Measurements from ENCODE around the gene TSEN2. TPM values are rescaled to one million over a fixed set of nuclear protein-coding genes. Genes with fewer than 3 reads are reported as not detected.

The TSEN2 gene
- 35.5 TPM for total RNA-seq (2021; ENCODE audit: unreplicated experiment)
- polyA plus RNA-seq (2012) = 16.1 and 21.7 TPM in 2 replicates
- Bru-seq, nascent RNA = percentile 94 among the genes with signal in this experiment
- percentile 74 among the genes with signal in this experiment for BruChase-seq, experiment 1, labeled RNA remaining after a 6-hour chase
- percentile 93 among the genes with signal in this experiment for BruChase-seq, experiment 2, labeled RNA remaining after a 2-hour chase
- long read RNA-seq, partial matches to known transcripts = 13 of 49 reads
- long read RNA-seq, other reads (novel, unspliced or antisense) = 33 of 49 reads

DNA sequence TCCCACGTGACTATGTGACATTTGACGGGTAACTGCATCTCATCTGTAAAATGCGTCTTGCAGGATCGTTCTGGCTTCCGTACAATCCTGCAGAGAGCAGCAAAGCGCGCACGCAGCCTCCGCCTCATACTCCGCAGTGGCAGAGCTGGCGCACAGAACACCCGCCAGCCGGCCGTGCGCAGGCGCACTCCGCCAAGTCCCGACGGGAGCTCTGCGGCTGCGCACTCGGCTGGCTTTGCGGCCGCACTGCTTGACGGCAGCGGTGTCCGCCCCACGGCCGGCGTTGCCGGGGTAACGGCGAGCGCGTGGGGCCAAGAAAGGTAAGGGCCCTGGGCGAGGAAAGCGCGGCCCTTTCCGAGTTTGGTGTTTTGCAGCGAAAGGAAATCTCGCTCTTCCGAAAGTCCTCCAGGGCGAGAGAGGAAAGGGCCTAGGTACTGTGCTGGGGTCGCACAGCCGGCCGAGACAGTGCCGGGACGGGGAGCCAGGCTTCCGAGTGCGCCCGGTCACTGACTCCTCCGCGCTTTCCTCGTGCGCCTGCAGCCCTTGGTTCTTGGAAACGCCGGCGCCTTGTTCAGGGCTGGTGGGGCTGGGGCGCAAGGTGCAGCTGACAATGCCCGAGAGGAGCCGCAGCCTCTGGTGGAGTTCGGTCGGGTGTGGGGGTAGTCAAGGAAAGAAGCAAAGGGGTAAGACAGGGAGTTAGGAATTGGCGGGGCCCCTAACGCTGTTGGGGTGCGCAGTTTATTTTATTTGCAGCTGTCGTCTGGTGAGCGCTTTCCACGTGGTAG is at the start of gene TSEN2:
Gene TSEN2, plus strand, starts transcription at position 283 of the 785 bp plus-strand sequence. CDS start 5,321 bp downstream, outside the sequence.
- Histone ChIP-seq H3K9ac (ENCODE audit: low read length) (peak within 1 kb of the TSS; percentile 92), H3K27ac (ENCODE audit: low read depth, low read length) (peak within 1 kb of the TSS; percentile 74), H2AFZ (ENCODE audit: low read depth, low read length, poor library complexity, severe bottlenecking) (peak within 1 kb of the TSS; percentile 63), H3K36me3 (ENCODE audit: control insufficient read depth in 1 of 2, insufficient read depth in 2 of 2, low read length in 2 of 2) (peaks cover 0 to 7% of the 10 kb centered on the region in 2 experiments; a peak in 1 of 4 replicates), H3K4me3 (replicated peaks in 1 of 2; ENCODE audit: low read depth in 1 of 2, low read length in 2 of 2) (peak within 1 kb of the TSS; percentile 87 to 96), H3K9me2 (ENCODE audit: insufficient read depth) (no peaks in the 10 kb centered on the region), H3K4me1 (ENCODE audit: control insufficient read depth in 1 of 2, insufficient read depth in 2 of 2, low read length in 2 of 2) (peaks cover 12 to 33% of the 10 kb centered on the region in 2 experiments; a peak in 3 of 4 replicates), H4K20me1 (ENCODE audit: insufficient read depth) (no peaks in the 10 kb centered on the region), H3K4me2 (ENCODE audit: low read length) (peak within 1 kb of the TSS; percentile 84), H3K9me3 (ENCODE audit: control insufficient read depth in 1 of 2, insufficient read depth in 1 of 2, low read depth in 1 of 2, low read length in 2 of 2) (no peaks in the 10 kb centered on the region), H3K79me2 (ENCODE audit: insufficient read depth, low read length) (peaks cover 48% of the 10 kb centered on the region), H3K27me3 (ENCODE audit: insufficient read depth, low read length) (no peaks in the 10 kb centered on the region)
- TSS peak; percentile 65 for BruUV-seq (replicated peaks)
- RAD21 ChIA-PET (ENCODE audit: low non-redundant PET in 1 of 2, low total read pairs in 2 of 2, uncharacterized antibody in 2 of 2, unreplicated experiment in 2 of 2) = no interaction called here
- POLR2A ChIA-PET = interaction anchor here (0.8 to 1.0 kb wide), 3 partner anchors 11 to 20 kb away, joined by 3 to 5 read pairs (median 4); no protein-coding TSS in a partner anchor
- ATAC-seq (peak; percentile 92), DNase-seq (ENCODE audit: low read depth, low spot score) (peak; percentile 90)
- CTCF ChIA-PET = interaction anchor here (0.7 to 1.4 kb wide), 4 partner anchors 285 to 349 kb away, joined by 3 to 9 read pairs (median 4); no protein-coding TSS in a partner anchor
- intact Hi-C loops (cut with micrococcal nuclease) = loop anchor here (5.0 kb wide), 3 partner anchors 192 to 307 kb away; no protein-coding TSS in a partner anchor
- TF ChIP-seq SIN3A (IDR thresholded peaks at IDR 0.05; ENCODE audit: low read depth) (peak; percentile 73), RAD21 (IDR thresholded peaks at IDR 0.05; ENCODE audit: low read depth) (no peak), SRF (IDR thresholded peaks at IDR 0.05; ENCODE audit: low read depth) (no peak), POLR2A (IDR thresholded peaks at IDR 0.05; ENCODE audit: borderline replicate concordance, extremely low read depth, insufficient read depth, insufficient read length) (peak; percentile 95), CEBPB (IDR thresholded peaks at IDR 0.05; ENCODE audit: low read depth) (no peak), EZH2phosphoT487 (IDR thresholded peaks at IDR 0.05; ENCODE audit: borderline replicate concordance) (no peak), TCF7L2 (IDR thresholded peaks at IDR 0.05; ENCODE audit: borderline replicate concordance, extremely low read depth, insufficient read depth, insufficient read length) (peak; percentile 25), EGR1 (IDR thresholded peaks at IDR 0.05; ENCODE audit: low read depth) (no peak), ZFX (IDR thresholded peaks at IDR 0.05) (peak; percentile 95), SP1 (IDR thresholded peaks at IDR 0.05; ENCODE audit: low read depth) (no peak; the same call in 1 of the 2 replicates), POLR2AphosphoS5 (IDR thresholded peaks at IDR 0.05; ENCODE audit: low read depth, low read length) (peak; percentile 97), YY1 (IDR thresholded peaks at IDR 0.05; ENCODE audit: extremely low read depth, insufficient replicate concordance, low read depth, low read length) (peak; percentile 22), CBX3 (IDR thresholded peaks at IDR 0.05; ENCODE audit: low read depth) (no peak), ZNF274 (IDR thresholded peaks at IDR 0.05; ENCODE audit: low read depth, low read length) (no peak), ELF1 (IDR thresholded peaks at IDR 0.05; ENCODE audit: borderline replicate concordance, low read depth) (no peak), JUND (IDR thresholded peaks at IDR 0.05) (no peak)
- TF ChIP-seq, protein P1, sequence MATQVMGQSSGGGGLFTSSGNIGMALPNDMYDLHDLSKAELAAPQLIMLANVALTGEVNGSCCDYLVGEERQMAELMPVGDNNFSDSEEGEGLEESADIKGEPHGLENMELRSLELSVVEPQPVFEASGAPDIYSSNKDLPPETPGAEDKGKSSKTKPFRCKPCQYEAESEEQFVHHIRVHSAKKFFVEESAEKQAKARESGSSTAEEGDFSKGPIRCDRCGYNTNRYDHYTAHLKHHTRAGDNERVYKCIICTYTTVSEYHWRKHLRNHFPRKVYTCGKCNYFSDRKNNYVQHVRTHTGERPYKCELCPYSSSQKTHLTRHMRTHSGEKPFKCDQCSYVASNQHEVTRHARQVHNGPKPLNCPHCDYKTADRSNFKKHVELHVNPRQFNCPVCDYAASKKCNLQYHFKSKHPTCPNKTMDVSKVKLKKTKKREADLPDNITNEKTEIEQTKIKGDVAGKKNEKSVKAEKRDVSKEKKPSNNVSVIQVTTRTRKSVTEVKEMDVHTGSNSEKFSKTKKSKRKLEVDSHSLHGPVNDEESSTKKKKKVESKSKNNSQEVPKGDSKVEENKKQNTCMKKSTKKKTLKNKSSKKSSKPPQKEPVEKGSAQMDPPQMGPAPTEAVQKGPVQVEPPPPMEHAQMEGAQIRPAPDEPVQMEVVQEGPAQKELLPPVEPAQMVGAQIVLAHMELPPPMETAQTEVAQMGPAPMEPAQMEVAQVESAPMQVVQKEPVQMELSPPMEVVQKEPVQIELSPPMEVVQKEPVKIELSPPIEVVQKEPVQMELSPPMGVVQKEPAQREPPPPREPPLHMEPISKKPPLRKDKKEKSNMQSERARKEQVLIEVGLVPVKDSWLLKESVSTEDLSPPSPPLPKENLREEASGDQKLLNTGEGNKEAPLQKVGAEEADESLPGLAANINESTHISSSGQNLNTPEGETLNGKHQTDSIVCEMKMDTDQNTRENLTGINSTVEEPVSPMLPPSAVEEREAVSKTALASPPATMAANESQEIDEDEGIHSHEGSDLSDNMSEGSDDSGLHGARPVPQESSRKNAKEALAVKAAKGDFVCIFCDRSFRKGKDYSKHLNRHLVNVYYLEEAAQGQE (IDR thresholded peaks at IDR 0.05; ENCODE audit: low read depth) = no peak
- TF ChIP-seq, protein P2, sequence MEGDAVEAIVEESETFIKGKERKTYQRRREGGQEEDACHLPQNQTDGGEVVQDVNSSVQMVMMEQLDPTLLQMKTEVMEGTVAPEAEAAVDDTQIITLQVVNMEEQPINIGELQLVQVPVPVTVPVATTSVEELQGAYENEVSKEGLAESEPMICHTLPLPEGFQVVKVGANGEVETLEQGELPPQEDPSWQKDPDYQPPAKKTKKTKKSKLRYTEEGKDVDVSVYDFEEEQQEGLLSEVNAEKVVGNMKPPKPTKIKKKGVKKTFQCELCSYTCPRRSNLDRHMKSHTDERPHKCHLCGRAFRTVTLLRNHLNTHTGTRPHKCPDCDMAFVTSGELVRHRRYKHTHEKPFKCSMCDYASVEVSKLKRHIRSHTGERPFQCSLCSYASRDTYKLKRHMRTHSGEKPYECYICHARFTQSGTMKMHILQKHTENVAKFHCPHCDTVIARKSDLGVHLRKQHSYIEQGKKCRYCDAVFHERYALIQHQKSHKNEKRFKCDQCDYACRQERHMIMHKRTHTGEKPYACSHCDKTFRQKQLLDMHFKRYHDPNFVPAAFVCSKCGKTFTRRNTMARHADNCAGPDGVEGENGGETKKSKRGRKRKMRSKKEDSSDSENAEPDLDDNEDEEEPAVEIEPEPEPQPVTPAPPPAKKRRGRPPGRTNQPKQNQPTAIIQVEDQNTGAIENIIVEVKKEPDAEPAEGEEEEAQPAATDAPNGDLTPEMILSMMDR (IDR thresholded peaks at IDR 0.05 in 2 of 3, conservative IDR thresholded peaks at IDR 0.05 in 1 of 3; ENCODE audit: borderline replicate concordance in 1 of 3, insufficient read depth in 1 of 3, low read depth in 2 of 3, low read length in 2 of 3) = no peak
- TF ChIP-seq, protein P3, sequence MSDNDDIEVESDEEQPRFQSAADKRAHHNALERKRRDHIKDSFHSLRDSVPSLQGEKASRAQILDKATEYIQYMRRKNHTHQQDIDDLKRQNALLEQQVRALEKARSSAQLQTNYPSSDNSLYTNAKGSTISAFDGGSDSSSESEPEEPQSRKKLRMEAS (IDR thresholded peaks at IDR 0.05) = peak; percentile 91

Data from HCT116 (cell line).